GM12878 (cell line): ENCODE measurements around the gene CRYBG3. TPM values are rescaled to one million over a fixed set of nuclear protein-coding genes. Genes with fewer than 3 reads are reported as not detected.

Experiments used
- ATAC-seq: fragments of 200-7000 bp; cut with Tn5 transposase; 3 replicates; pipeline ENCODE4 v1.9.1; 2020; ENCODE audit warnings: mild to moderate bottlenecking, moderate library complexity
- BruUV-seq: library from RNA; stranded (reverse); fragments of 400-500 nt; replicated peaks from 2 replicates; lab custom pipeline; 2021; lab: Mats Ljungman, UMichigan
- CTCF ChIA-PET: fragments of 300-600 bp; sonication (Branson Sonifier 250); formaldehyde crosslinking; extraction: SDS; loops from one replicate; lab custom pipeline; 2021; ENCODE audit warnings: inconsistent platforms; lab: Yijun Ruan, JAX
- POLR2A ChIA-PET: fragments of 350-600 bp; formaldehyde crosslinking; extraction: SDS; loops from one replicate; lab custom pipeline; 2021; ENCODE audit warnings: inconsistent platforms; lab: Charles Lee
- RAD21 ChIA-PET: fragments of 300-600 bp; sonication (Branson Sonifier 250); formaldehyde crosslinking; loops from one replicate; lab custom pipeline; 2023; ENCODE audit warnings: antibody characterized with exemption; ENCODE audit not compliant: unreplicated experiment; lab: Charles Lee
- SMC1A ChIA-PET: fragments of 300-600 bp; sonication (Branson Sonifier 250); formaldehyde crosslinking; loops from one replicate; lab custom pipeline; 2023; ENCODE audit not compliant: unreplicated experiment, uncharacterized antibody; lab: Charles Lee
- DNase-seq: peaks from one replicate; pipeline ENCODE4 v3.0.0-alpha.2; 2011; ENCODE audit warnings: low read depth, low spot score
- FAIRE-seq: peaks from 3 replicates; lab custom pipeline; 2011; peaks lifted over from hg19 to GRCh38; lab: Jason Lieb, UNC
- H2AFZ ChIP-seq: 2 replicates; pipeline ENCODE4 v1.6.0; 2011; ENCODE audit warnings: low read depth, low read length, control low read depth; ENCODE audit not compliant: control insufficient read depth
- H3K27ac ChIP-seq: 2 replicates; pipeline ENCODE4 v1.5.1; 2011; ENCODE audit warnings: control low read depth; ENCODE audit not compliant: control insufficient read depth, insufficient read depth
- H3K27me3 ChIP-seq, 2 experiments: replicated peaks in 1 of 2; 2 replicates each; pipeline versions ENCODE4 v1.6.0 to v1.6.1; 2011; ENCODE audit warnings: low read length in 1 of 2; ENCODE audit not compliant: control insufficient read depth in 2 of 2, insufficient read depth in 2 of 2
- H3K36me3 ChIP-seq, 2 experiments: 2 replicates each; pipeline ENCODE4 v1.5.1; 2011; ENCODE audit warnings: low read length in 1 of 2; ENCODE audit not compliant: control insufficient read depth in 2 of 2, insufficient read depth in 2 of 2
- H3K4me1 ChIP-seq: 2 replicates; pipeline ENCODE4 v1.6.1; 2011; ENCODE audit warnings: mild to moderate bottlenecking, low read length, moderate library complexity, mixed read lengths; ENCODE audit not compliant: control insufficient read depth, insufficient read depth
- H3K4me2 ChIP-seq: 2 replicates; pipeline ENCODE4 v1.6.0; 2011; ENCODE audit warnings: control low read depth; ENCODE audit not compliant: control insufficient read depth, insufficient read depth
- H3K4me3 ChIP-seq: fragments of 200-600 bp; sonication (generic); 2 replicates; pipeline ENCODE4 v1.5.1; 2016
- H3K79me2 ChIP-seq: 2 replicates; pipeline ENCODE4 v1.6.0; 2011; ENCODE audit warnings: low read length; ENCODE audit not compliant: control insufficient read depth, insufficient read depth
- H3K9ac ChIP-seq: 2 replicates; pipeline ENCODE4 v1.8.0; 2011; ENCODE audit warnings: low read length, control low read depth, mixed read lengths; ENCODE audit not compliant: control insufficient read depth, insufficient read depth
- H3K9me3 ChIP-seq: replicated peaks from 3 replicates; pipeline ENCODE4 v1.5.1; 2011; ENCODE audit warnings: mild to moderate bottlenecking, low read length; ENCODE audit not compliant: control insufficient read depth, insufficient read depth
- H4K20me1 ChIP-seq: 2 replicates; pipeline ENCODE4 v1.6.0; 2011; ENCODE audit not compliant: control insufficient read depth, insufficient read depth
- ASH2L ChIP-seq: fragments of 300-600, 200-600 bp; sonication (generic); IDR thresholded peaks from 2 replicates; pipeline ENCODE4 v1.6.1; 2017; ENCODE audit warnings: low read depth, mild to moderate bottlenecking, borderline replicate concordance
- ATF7 ChIP-seq: fragments of 450-650 bp; IDR thresholded peaks from 2 replicates; pipeline ENCODE4 v1.6.1; 2016; ENCODE audit warnings: low read depth, mild to moderate bottlenecking
- CEBPZ ChIP-seq: fragments of 150-350 bp; IDR thresholded peaks from 2 replicates; pipeline ENCODE4 v1.6.1; 2016; ENCODE audit warnings: low read depth, low read length
- CUX1 ChIP-seq: IDR thresholded peaks from 2 replicates; pipeline ENCODE4 v1.6.1; 2012; ENCODE audit warnings: improper control_type of control experiment, low read depth, low read length; ENCODE audit not compliant: insufficient replicate concordance
- EP300 ChIP-seq, 2 experiments: fragments of 150-350 bp in 1 of 2; IDR thresholded peaks; 2 replicates each; pipeline ENCODE4 v1.6.1; 2011 to 2012; ENCODE audit warnings: low read depth in 2 of 2, low read length in 2 of 2, borderline replicate concordance in 1 of 2, improper control_type of control experiment in 1 of 2, inconsistent platforms in 1 of 2; ENCODE audit not compliant: control insufficient read depth in 1 of 2
- MTA2 ChIP-seq: fragments of 450-650 bp; IDR thresholded peaks from 2 replicates; pipeline ENCODE4 v1.6.1; 2016; ENCODE audit warnings: low read depth, mild to moderate bottlenecking, moderate library complexity
- PAX5 ChIP-seq: IDR thresholded peaks from 2 replicates; pipeline ENCODE4 v1.6.1; 2011; ENCODE audit warnings: low read depth, low read length, borderline replicate concordance
- POLR2AphosphoS5 ChIP-seq: IDR thresholded peaks from 2 replicates; pipeline ENCODE4 v1.6.1; 2011; ENCODE audit warnings: mild to moderate bottlenecking, low read length, inconsistent platforms
- PRDM15 ChIP-seq: fragments of 450-650 bp; formaldehyde crosslinking; IDR thresholded peaks from 2 replicates; pipeline ENCODE4 v1.4.0; 2020; ENCODE audit warnings: mild to moderate bottlenecking, moderate library complexity
- SMAD5 ChIP-seq: IDR thresholded peaks from 2 replicates; pipeline ENCODE4 v1.6.1; 2016; ENCODE audit warnings: antibody characterized with exemption, low read depth
- ZNF384 ChIP-seq: IDR thresholded peaks from 2 replicates; pipeline ENCODE4 v1.6.1; 2012; ENCODE audit warnings: low read depth, mild to moderate bottlenecking, low read length, improper control_type of control experiment, borderline replicate concordance
- WGBS: methylation state at CpG from one replicate; pipeline ENCODE4 v1.1.6; 2016; ENCODE audit warnings: low lambda C conversion rate; ENCODE audit not compliant: insufficient replicate concordance, insufficient coverage; ENCODE audit errors: missing lambda C conversion rate; 5-methylcytosine and 5-hydroxymethylcytosine counted together
- in situ Hi-C: fragments of 300-500 bp; cut with MboI; formaldehyde crosslinking; loops from 9 replicates; pipeline ENCODE4 v1.14.3; 2018; ENCODE audit warnings: mixed read lengths
- intact Hi-C: fragments of 100-400 bp; cut with micrococcal nuclease; formaldehyde crosslinking; loops from one replicate; pipeline ENCODE4 v1.14.2; 2022; ENCODE audit not compliant: unreplicated experiment
- polyA plus RNA-seq, 11 experiments: library from polyadenylated mRNA; depleted of rRNA in 4 of 11; unstranded in 6 of 11; stranded (reverse) in 5 of 11; fragments of >200 nt; fragmentation: Nextera tagmentation in 4 of 11; fragmentation: Illumina TruSeq in 1 of 11; extraction: Ambion mirVana in 4 of 11; extraction: Trizol in 1 of 11; gene quantifications; 1 replicate in 1 of 11; 2 replicates in 10 of 11; pipeline versions ENCODE4 v1.2.1 to v1.2.3, GENCODE V29; 2011 to 2016; ENCODE audit warnings: inconsistent platforms in 2 of 11, missing spikeins in 2 of 11, low read depth in 1 of 11
- total RNA-seq, 4 experiments: library from RNA; depleted of rRNA in 3 of 4; stranded (reverse); fragments of >200 nt in 3 of 4; fragmentation: Illumina TruSeq in 1 of 4; extraction: Trizol in 1 of 4; gene quantifications; 2 replicates each; pipeline versions ENCODE4 v1.2.1 to v1.2.3, GENCODE V29; 2013 to 2021

CRYBG3 gene
- total and polyA plus RNA-seq, 10 of the 15 experiments (the other 5 are each of a cell fraction or from before 2014, with no cell fraction given): 0.11 to 5.4 (median 1.6) TPM

- ChIA-PET CTCF (no interaction called here), SMC1A (no interaction called here), POLR2A (no interaction called here), RAD21 (no interaction called here)
- Histone ChIP-seq H3K9ac (no peak overlapping the region), H2AFZ (no peak overlapping the region), H3K4me2 (no peak overlapping the region), H3K79me2 (no peaks in the 10 kb centered on the region), H4K20me1 (no peaks in the 10 kb centered on the region), H3K27me3 (no peaks in the 10 kb centered on the region), H3K4me1 (no peaks in the 10 kb centered on the region), H3K36me3 (peaks cover 0 to 4% of the 10 kb centered on the region in 2 experiments; a peak in 1 of 4 replicates), H3K9me3 (no peaks in the 10 kb centered on the region), H3K27ac (no peak overlapping the region), H3K4me3 (no peak overlapping the region)
- 100% methylated on average over 2 of the region's 2 CpGs for WGBS
- in situ Hi-C loops: no loop called here
- no peak for FAIRE-seq
- ATAC-seq: no peak
- no TSS peak for BruUV-seq
- no peak for DNase-seq
- intact Hi-C loops: no loop called here
- TF ChIP-seq POLR2AphosphoS5: no peak
- TF ChIP-seq ASH2L: no peak
- no peak for TF ChIP-seq EP300 (IDR thresholded peaks at IDR 0.05; ENCODE audit: borderline replicate concordance in 1 of 2, control insufficient read depth in 1 of 2, low read depth in 2 of 2, low read length in 2 of 2)
- TF ChIP-seq ZNF384: no peak
- TF ChIP-seq SMAD5: no peak
- TF ChIP-seq ATF7: no peak
- TF ChIP-seq PAX5: no peak
- TF ChIP-seq CEBPZ: no peak
- no peak for TF ChIP-seq MTA2
- no peak for TF ChIP-seq CUX1
- no peak for TF ChIP-seq PRDM15
Measured at GRCh38 chr3:97884586-97885123, 62.8 kb downstream of the CRYBG3 start.
